HG02981 (cell line): ENCODE measurements around the gene TACR2.
A peak's percentile ranks its signal among the peaks of the same experiment; 100 is the strongest.

ENCODE experiments used
- ATAC-seq: cut with Tn5 transposase; IDR thresholded peaks from one replicate; pipeline ENCODE4 v1.9.1; 2021; ENCODE audit warnings: mild to moderate bottlenecking, moderate library complexity; ENCODE audit not compliant: unreplicated experiment

Gene TACR2

DNA sequence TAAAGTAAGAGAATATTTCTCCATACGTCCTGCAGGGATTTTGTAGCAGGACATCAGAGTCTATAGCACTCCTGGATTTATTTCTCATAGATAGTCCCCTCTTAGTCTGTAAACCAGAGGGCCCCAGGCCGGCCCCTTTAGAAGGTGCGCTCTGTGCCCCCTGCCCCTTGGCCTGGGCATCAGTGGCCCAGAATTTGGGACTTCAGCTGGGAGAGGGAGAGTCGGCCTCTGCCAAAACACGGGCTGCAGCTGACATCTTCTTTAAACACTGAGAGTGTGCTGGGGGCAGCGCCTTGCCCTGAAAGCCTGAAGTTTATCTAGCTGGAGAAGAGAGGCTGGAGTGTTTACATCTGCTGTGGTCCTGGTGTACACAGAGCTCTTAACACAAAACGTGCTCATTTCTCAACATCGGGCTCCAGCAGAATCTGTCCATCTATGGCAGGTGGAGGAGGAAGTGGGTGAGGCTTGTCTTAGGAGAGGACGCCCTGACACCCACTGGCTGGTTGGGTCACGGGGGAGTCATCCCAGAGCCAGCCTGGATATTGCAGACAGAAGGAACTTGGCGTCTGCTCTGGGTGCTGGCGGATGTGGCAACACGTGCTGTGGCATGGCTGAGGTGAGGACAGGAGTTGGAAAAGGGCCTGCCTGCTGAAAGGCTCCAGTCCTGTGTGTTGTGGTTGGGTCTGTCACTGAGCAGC is 5.0 kb upstream of the TACR2 start:
- ATAC-seq, result no peak

DNA sequence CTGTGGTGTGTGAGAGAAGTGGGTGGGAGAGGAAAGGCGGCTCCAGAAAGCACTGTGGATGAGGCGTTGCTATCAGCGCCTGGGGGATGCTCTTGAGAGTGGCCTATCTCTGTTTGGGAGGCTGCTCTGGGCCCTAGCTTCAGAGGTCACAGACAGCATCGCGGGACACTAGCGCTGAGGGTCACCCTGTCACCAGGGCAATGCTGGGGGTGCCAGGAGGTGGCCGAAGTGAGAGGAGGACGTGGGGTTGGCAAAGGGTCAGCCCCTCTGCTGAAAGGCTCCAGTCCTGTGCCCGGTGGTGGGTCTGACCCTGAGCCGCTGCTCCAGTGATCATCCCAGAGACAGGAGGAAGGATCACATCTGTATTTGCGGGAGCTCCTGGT is 3.0 kb upstream of the TACR2 start:
- no peak for ATAC-seq

DNA sequence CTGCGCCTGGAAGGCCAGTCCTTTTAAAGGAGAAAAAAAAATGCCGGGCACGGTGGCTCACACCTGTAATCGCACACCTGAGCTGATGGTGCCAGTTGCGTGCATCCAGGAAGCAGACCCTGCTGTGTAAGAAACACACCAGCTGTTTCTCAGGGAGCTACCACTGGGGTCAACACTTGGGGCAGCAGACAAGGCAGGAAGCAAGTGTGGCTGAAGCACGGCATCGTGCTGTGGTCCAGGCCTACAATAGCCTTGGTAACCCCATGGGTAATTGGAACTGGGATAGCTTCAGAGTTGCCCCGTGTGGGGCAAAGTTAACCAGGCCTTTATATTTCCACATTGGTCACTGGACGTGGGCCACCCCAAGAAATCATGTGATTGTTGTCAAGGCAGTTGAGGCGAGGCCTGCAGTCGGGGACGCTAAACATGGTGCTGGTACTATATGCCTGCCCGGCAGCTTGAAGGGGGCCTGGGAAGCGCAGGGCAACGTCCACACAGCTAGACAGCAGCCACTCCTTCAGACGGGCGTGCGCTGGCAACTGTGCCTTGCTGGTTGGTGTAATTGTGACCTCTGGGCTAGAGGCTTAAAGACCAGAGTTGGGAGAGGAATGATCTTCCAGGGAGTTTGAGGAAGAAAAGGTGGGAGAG is 2.5 kb upstream of the TACR2 start:
- ATAC-seq, result no peak

DNA sequence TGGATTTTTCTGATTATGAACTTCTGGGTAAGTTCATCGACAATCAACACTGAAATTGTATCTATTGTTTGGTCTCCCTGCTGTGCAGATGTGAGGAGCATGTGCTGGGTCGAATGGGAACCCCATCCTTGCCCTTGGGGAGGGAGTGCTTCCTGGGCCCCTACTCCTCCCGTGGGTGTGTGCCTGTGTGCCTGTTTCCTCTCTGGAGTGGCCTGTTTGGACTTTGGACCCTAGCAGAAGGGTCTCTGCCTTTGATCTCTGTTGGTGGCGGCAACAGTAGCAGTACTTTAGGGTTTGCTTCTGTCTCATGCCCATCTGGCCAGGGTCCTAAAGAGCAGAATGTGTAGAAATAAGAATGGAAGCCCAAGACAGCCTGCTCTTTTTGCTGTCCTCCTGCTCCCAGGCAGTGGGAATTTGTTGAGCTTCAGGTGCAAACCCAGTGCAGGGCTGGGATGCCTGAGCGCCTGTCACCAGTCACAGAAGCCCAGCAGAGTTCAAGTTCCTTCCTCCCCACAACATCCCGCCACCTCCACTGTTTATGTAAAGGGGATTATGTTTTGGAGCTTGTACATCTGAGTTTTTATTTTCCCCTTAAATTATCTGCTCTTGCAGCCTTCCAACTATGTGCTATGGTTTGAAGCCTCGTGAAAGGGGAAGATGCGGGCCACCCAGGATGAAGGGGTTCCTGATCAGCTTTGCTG is 1.5 kb upstream of the TACR2 start:
- no peak for ATAC-seq

- ATAC-seq, result no peak
Measured at GRCh38 chr10:69417542-69417941, 824 bp upstream of the TACR2 start.

- ATAC-seq, result no peak
Measured at GRCh38 chr10:69415951-69416350, 767 bp downstream of the TACR2 start.

DNA sequence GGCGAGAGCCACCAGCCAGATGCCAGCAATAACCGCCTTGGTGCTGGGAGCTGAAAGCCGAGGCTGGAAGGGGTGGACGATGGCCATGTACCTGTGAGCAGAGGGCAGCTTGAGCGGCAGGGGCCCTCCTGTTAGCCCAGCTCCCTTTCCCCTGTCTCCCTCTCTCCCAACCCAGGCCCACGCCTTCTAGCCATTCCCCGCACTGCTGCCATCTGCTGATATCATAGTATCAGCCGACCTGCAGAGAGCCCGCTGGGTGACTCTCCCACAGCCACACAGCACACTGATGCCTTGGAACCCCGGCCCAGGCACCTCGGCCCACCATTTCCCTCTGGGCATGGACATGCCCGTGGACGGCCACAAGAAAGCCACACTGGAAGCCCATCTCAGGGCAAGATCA is 1.7 kb downstream of the TACR2 start:
- no peak for ATAC-seq

DNA sequence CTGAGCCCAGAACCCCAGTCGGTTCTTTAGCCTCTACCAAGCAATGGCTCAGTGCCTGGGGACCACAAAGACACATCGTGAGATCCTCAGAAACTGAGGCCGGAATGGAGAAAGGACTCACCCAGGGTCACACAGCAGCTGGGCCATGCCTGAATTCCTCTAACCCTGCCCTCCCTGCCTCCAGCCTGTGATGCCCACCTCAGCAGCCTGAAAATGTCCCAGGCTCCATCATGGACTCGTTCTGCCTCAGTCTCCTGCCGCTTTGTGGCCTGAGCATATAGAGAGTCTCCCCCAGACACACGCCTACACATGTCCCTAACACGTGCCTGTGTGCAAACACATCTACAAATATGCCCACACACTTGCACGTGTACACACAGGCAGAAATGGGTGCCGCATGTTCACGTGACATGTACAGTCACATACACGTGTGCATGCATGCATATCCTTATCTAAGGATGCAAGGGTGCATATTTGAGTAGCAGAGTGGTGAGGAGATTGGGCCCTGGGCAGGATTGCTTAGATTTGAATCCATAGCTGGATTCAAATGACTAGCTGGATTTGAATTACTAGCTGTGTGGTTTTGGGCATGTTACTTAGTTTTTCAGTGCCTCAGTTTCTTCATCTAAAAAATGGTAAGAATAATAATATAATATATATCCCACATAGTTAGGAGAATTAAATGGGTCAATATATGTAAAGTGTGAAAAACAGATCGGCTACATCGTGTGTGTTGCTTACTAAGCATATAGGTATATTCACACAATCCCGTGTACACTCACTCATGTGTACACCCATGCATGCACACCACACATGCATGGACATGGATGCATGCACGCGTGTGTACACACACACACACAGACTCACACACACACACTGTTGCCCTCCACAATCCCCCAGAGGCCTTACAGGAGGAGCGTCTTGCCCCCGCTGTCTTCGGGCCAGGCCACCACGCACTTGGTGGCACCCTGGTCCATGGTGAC is 2.4 kb downstream of the TACR2 start:
- ATAC-seq, result no peak

GRCh38 chr10:69413221-69413865 is 3.4 kb downstream of the TACR2 start:
- ATAC-seq, result no peak

DNA sequence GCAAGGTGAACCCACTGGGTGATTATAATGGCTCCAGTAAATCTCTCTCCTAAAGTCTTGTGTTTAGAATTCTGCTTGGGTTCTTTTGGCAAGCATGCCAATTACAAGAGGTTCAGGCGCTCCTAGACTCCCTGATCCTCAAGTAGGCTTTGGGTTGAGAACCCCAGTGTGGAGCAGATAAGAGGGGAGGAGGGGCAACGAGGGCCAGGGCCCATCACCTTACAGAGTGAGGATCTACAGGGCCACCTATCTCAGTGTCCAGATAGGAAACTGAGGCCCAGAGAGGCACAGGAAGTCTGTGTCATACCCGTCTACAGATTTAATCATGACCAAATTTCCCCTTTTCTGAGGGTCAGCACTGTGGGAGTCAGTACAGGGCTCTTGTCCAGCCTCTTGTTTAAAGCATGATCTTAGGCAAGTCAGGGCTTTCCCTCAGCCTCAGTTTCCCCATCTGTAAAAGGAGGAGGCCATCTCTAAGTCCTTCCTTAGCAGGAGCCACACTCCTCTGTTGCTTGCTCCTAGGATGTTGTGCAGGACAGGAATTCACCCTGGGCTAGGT is 4.4 kb downstream of the TACR2 start:
- no peak for ATAC-seq

GRCh38 chr10:69411476-69411875 is 5.2 kb downstream of the TACR2 start:
- no peak for ATAC-seq

DNA sequence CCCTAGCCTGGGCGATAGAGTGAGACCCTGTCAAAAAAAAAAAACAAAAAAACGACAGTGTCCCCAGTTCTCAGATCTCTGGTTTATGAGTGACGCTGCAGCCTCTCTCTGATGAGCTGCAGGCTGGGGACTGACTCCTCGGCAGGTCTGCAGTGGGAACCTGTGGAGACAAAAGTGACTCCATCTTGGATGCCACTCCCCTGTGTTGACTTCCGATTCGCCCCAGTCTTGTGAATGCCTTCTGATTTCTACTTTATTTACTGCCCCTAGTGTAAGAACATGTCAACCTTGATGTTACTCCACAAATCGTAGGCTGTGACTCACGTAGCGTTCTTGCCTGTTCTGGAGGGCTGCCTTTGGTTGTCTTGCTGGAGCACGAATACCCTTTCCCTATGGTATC is 6.2 kb downstream of the TACR2 start:
- ATAC-seq, result no peak

- ATAC-seq, result no peak
Measured at GRCh38 chr10:69409968-69410367, 6.8 kb downstream of the TACR2 start.

DNA sequence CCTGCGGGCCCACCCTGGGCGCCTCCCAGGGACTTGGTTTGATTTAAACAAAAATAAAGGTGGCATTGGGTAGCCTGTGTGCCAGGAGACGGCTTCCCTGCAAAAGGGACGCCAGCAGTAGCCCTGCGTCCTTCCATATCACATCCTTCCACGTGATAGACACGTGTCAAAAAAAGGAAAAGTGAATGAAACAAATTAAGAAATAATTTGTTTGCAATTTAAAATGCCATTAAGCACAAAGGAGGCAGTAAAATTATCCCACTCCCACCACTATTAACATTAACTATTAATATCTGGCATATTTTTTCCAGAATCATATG is 7.6 kb downstream of the TACR2 start:
- ATAC-seq, result no peak

GRCh38 chr10:69408318-69409175 is 8.2 kb downstream of the TACR2 start:
- peak; percentile 73 for ATAC-seq

DNA sequence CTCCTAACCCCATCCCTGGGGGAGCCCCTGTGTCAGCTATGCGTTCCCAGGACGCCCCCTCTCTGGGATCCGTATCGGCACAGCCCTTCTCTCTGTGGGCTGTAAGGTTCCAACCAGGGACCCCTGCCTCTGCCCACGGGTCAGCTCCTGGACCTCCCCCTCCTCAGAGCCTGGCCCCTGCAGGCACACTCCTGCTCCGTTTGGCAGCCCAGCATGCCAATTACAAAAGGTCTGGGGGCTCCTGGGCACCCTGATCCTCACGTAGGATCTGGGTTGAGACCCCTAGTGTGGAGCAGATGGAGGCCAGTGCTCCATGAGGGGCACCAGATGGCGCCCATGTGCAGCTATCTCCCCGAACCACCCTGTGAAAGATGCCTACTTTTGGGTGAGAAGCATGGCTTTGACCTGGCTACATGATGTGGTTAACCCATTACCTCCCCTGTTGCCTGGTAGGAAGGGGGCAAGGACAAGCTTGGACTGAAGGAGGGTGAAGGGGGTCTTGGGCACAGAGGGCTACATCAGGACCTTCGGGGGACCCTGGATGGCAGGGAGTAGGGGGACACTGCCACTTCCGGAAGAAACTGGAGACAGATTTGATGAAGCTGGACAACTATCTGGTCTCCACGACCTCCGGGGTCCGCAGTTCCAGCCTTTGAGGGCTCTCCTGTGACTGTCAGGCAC is 9.0 kb downstream of the TACR2 start:
- no peak for ATAC-seq

DNA sequence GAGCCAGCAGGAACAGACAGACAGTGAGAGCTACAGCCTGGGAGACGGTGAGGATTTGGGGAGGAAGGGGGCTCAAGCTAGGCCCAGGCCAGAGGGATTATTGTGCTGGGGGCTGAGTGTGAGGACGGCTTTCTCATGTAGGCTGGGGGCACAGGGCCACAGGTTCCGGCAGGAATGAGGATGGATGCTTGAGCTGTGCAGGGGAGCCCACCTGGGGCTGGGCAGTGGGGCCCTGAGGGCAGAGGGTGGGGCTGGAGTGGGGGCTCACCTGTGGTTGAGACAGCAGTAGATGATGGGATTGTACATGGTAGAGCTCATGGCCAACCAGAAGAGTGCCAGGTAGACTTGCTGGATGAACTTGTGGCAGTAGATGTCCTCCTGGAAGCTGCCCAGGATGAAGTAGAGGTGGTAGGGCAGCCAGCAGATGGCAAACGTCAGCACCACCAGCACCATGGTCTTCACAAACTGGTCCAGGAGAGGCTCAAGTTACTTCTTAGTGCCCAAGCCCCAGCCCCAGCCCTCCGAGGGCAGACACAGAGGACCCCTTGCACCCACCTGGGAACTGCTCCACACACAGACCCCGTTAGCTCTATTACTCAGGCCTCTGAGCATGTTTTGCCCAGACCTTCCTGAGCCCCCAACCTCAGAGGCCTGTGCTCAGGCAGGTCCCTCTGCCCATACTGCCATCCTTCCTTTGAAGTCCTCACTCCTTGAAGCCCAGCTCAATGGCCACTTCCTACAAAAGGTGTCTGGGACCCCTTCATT is 9.7 kb downstream of the TACR2 start:
- ATAC-seq, result no peak

DNA sequence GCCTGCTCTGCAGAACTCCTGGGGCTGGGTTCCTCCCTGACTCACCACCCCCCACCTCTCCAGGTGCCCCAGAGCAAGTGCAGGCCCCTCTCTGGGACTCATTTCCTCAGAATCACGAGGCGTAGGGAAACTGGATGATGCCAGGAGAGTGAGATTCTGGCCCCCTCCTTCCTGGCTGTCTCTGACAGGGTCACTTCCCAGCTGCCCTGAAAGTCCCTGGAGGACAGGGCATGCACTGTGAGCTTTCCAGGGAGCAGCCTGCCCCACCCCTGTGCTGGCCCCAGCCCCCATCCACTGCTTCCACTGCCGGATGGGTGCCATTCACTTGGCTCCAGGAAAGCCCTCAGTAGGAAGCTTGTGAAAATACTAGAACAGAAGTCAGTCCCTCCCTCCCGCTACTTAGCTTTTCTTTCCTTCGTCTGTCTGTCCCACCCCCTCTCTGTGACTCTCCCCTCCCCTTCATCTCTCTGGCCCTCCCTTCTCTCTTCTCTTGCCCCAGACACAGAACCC is 10.4 kb downstream of the TACR2 start:
- no peak for ATAC-seq
